ENCODE data around the gene KIF6.

Gene KIF6

DNA sequence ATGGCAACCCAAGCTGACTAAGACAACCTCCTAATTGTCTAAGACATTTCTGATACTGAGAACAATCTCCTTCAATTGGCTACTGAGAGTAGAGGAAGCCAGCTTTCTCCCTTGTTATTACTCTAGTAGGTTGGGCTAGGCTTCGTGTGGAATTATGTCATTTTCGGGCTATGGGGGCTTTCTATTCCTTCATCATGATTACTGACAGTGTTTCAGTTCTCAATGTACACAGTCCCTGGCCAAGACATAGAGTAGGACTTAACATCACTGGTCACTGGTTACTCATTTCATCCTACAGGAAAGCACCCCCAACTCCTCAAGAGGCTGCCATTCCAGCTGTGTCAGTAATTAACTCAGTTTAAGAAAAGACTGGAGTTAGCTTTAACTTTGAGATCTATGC, 100.0 kb downstream of the KIF6 start:
- TF ChIP-seq, protein P1, sequence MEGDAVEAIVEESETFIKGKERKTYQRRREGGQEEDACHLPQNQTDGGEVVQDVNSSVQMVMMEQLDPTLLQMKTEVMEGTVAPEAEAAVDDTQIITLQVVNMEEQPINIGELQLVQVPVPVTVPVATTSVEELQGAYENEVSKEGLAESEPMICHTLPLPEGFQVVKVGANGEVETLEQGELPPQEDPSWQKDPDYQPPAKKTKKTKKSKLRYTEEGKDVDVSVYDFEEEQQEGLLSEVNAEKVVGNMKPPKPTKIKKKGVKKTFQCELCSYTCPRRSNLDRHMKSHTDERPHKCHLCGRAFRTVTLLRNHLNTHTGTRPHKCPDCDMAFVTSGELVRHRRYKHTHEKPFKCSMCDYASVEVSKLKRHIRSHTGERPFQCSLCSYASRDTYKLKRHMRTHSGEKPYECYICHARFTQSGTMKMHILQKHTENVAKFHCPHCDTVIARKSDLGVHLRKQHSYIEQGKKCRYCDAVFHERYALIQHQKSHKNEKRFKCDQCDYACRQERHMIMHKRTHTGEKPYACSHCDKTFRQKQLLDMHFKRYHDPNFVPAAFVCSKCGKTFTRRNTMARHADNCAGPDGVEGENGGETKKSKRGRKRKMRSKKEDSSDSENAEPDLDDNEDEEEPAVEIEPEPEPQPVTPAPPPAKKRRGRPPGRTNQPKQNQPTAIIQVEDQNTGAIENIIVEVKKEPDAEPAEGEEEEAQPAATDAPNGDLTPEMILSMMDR (IDR thresholded peaks at IDR 0.05; ENCODE audit: low read depth, low read length) = no peak
- H3K4me3 ChIP-seq (replicated peaks in 1 of 2; ENCODE audit: low read depth in 2 of 2, low read length in 2 of 2) = no peak overlapping the region
- DNase-seq (ENCODE audit: low read depth in 2 of 2) = no peak

DNA sequence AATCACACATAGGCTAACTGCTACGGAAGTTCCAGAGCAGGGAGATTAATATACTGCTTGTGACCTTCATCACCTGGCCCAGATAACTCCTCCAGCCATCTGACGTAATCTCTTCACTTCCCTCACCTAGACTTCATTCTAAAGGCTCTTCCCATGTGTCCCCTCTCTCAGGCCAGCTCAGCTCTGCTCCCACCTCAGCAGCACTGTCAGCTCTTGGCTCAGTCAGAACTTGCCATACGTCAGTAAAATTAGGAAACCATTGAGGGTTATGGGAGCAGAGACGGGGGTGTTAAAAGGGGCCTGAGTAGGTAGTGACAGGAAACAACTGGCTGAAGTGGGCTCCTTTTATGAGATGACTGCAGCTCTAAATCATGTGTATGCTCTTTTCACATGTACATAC, 101.5 kb downstream of the KIF6 start:
- DNase-seq (ENCODE audit: low read depth in 2 of 2) = no peak
- TF ChIP-seq, protein P1 (IDR thresholded peaks at IDR 0.05; ENCODE audit: low read depth, low read length) = no peak
- no peak overlapping the region for H3K4me3 ChIP-seq (replicated peaks in 1 of 2; ENCODE audit: low read depth in 2 of 2, low read length in 2 of 2)

DNA sequence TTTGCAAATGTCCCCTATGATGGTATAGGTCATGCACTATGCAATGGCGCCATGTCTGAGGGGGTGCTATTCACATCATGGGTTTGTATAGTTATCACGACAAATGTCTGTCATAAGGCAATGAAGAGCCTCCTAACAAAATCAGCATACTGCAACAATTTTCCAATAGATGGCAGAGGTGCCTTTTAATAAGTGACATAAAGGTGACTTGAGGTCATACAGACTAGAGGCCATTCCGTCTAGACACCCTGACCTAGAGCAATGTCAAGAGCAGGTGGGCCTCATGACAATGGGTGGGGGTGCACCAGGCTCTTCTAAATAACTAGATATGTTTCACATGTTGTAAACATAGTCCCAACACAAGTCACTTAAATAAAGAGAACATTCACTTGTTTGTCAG, 107.7 kb downstream of the KIF6 start:
- H3K4me3 ChIP-seq (replicated peaks in 1 of 2; ENCODE audit: low read depth in 2 of 2, low read length in 2 of 2) = no peak overlapping the region
- DNase-seq (ENCODE audit: low read depth in 2 of 2) = no peak
- TF ChIP-seq, protein P1 (IDR thresholded peaks at IDR 0.05; ENCODE audit: low read depth, low read length) = no peak

DNA sequence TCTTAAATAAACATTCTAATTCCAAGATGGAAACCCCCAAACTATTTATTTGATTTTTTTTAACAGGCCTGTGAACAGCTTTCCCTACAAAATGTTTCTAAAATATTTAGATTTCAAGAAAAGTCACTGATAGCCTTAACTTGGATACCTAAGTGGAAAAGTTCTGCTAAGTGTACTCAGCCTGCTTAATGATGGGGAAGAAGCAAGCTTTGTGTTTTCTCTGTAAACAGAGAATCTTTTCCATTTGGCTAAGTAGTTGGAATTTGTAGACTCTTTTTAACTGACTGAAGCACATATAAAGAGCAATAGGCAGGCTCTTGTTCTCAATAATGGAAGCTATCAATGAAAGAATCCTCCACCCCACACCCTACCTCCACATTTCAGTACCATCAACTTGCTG, 108.2 kb downstream of the KIF6 start:
- TF ChIP-seq, protein P1 (IDR thresholded peaks at IDR 0.05; ENCODE audit: low read depth, low read length) = no peak
- DNase-seq (ENCODE audit: low read depth in 2 of 2) = no peak
- no peak overlapping the region for H3K4me3 ChIP-seq (replicated peaks in 1 of 2; ENCODE audit: low read depth in 2 of 2, low read length in 2 of 2)

DNA sequence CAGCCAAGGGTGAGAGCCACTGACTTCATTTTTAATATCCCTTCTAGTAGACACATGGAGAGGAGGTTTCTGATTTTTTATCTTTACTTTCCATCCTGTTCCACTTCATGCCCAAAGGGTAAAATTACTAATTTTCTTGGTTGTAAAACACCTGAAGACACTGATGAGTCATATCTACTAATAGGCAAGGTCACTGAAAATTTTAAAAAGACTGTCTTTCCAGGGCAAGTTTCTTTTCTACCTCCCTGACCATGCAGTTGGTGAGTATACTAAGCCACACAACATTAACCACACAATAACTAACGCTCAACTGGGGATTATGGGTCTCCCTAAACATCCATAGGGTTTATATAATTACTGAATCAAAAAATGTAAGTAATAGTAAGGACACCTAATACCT, 109.6 kb downstream of the KIF6 start:
- no peak for DNase-seq (ENCODE audit: low read depth in 2 of 2)
- no peak overlapping the region for H3K4me3 ChIP-seq (replicated peaks in 1 of 2; ENCODE audit: low read depth in 2 of 2, low read length in 2 of 2)
- TF ChIP-seq, protein P1 (IDR thresholded peaks at IDR 0.05; ENCODE audit: low read depth, low read length) = no peak

DNA sequence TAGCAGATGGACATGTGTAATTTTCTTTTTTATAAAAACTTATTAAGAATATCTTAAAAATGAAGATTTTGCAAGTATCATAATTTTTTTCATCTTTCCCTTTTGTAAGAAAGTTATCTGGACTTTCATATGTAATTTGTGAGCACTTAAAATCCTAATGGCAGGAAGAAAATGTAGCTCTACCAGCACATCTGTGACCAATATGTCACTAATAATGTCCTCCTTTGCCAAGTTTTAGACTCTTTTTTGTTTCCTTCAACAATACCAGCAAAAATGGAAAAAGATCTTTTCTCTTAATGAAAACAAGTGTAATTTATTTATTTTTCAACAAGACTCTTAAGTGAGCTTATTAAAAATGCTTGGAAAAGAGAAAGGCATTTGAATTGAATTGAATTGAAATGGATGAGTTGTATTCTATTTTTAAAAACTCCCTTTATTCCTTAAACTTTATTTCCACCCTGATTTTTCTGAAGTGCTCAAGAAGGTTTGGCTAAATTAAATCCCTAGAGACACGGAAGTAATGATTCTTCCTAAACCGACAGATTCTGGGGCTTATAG, 110.7 kb downstream of the KIF6 start:
- DNase-seq (ENCODE audit: low read depth in 2 of 2) = no peak
- TF ChIP-seq, protein P1 (IDR thresholded peaks at IDR 0.05; ENCODE audit: low read depth, low read length) = no peak

DNA sequence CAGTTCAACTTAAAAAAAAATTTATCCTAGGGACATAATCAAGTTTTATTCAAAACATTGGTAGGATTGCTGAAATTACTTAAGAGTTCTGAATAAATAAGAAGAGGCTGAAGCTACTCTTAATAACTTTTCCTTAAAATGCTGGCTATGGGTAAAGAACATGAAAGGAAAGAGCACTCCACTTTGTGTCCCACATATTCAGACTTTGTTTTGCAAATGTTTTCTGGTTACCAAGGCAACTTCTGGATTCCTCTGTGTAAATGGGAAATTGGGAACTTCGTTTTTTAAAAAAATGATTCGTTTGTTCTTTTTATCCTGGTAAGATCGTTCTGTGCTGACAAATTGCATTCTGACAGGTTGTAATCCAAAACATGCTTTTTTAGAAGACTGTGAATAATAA, 115.0 kb downstream of the KIF6 start:
- peak in 1 of 2 donors; percentile 10 for DNase-seq (ENCODE audit: low read depth in 2 of 2)
- TF ChIP-seq, protein P1 (IDR thresholded peaks at IDR 0.05; ENCODE audit: low read depth, low read length) = no peak
- no peak overlapping the region for H3K4me3 ChIP-seq (replicated peaks in 1 of 2; ENCODE audit: low read depth in 2 of 2, low read length in 2 of 2)

More for the DNA sequence above, 110.7 kb downstream of the KIF6 start:
- H3K4me3 ChIP-seq (replicated peaks in 1 of 2; ENCODE audit: low read depth in 2 of 2, low read length in 2 of 2) = no peak overlapping the region

Data from cardiac fibroblast (primary cell).